Trophoblast cell (in vitro differentiated cells and primary cell): ENCODE measurements around the gene GPR142.
A peak's percentile ranks its signal among the peaks of the same experiment; 100 is the strongest.

ENCODE experiments used
- DNase-seq, 2 donors: peaks; one replicate each; pipeline ENCODE4 v3.0.0-alpha.2; 2016
- H2AFZ ChIP-seq: 2 replicates; pipeline ENCODE4 v1.6.1; 2013; ENCODE audit warnings: low read length, moderate library complexity, mild to moderate bottlenecking; ENCODE audit not compliant: insufficient read depth, poor library complexity
- H2AK5ac ChIP-seq: 2 replicates; pipeline ENCODE4 v1.6.1; 2013; ENCODE audit warnings: mild to moderate bottlenecking, low read length
- H2BK120ac ChIP-seq: 2 replicates; pipeline ENCODE4 v1.6.1; 2013; ENCODE audit warnings: low read length, mild to moderate bottlenecking, moderate library complexity; ENCODE audit not compliant: insufficient read depth, poor library complexity
- H2BK12ac ChIP-seq: 2 replicates; pipeline ENCODE4 v1.6.1; 2013; ENCODE audit warnings: mild to moderate bottlenecking, low read length, moderate library complexity
- H2BK5ac ChIP-seq: 2 replicates; pipeline ENCODE4 v1.6.1; 2013; ENCODE audit warnings: low read length, low read depth, moderate library complexity, mild to moderate bottlenecking; ENCODE audit not compliant: poor library complexity
- H3K14ac ChIP-seq: 2 replicates; pipeline ENCODE4 v1.6.1; 2013; ENCODE audit warnings: mild to moderate bottlenecking, low read length
- H3K18ac ChIP-seq: 2 replicates; pipeline ENCODE4 v1.6.1; 2013; ENCODE audit warnings: mild to moderate bottlenecking, low read length
- H3K23ac ChIP-seq: 2 replicates; pipeline ENCODE4 v1.6.1; 2013; ENCODE audit warnings: low read length
- H3K27ac ChIP-seq: 2 replicates; pipeline ENCODE4 v1.5.1; 2013; ENCODE audit warnings: low read depth, mild to moderate bottlenecking, inconsistent platforms, low read length, moderate library complexity
- H3K27me3 ChIP-seq: 2 replicates; pipeline ENCODE4 v1.6.1; 2013; ENCODE audit warnings: inconsistent platforms, mild to moderate bottlenecking, low read length, moderate library complexity; ENCODE audit not compliant: insufficient read depth
- H3K36me3 ChIP-seq, 2 experiments: 1 replicate in 1 of 2; 2 replicates in 1 of 2; pipeline ENCODE4 v1.6.1; 2013; ENCODE audit warnings: low read length in 2 of 2, mild to moderate bottlenecking in 2 of 2, moderate library complexity in 1 of 2; ENCODE audit not compliant: insufficient read depth in 2 of 2, control insufficient read depth in 1 of 2
- H3K4ac ChIP-seq: 2 replicates; pipeline ENCODE4 v1.6.1; 2013; ENCODE audit warnings: low read depth, mild to moderate bottlenecking, low read length, moderate library complexity
- H3K4me1 ChIP-seq, 2 experiments: 1 replicate in 1 of 2; 2 replicates in 1 of 2; pipeline ENCODE4 v1.6.1; 2013; ENCODE audit warnings: low read length in 2 of 2, mild to moderate bottlenecking in 2 of 2, moderate library complexity in 1 of 2; ENCODE audit not compliant: insufficient read depth in 2 of 2, control insufficient read depth in 1 of 2
- H3K4me2 ChIP-seq: 2 replicates; pipeline ENCODE4 v1.6.1; 2013; ENCODE audit warnings: inconsistent platforms, mild to moderate bottlenecking, low read length, moderate library complexity
- H3K4me3 ChIP-seq: 2 replicates; pipeline ENCODE4 v1.5.1; 2013; ENCODE audit warnings: mild to moderate bottlenecking, low read depth, low read length, inconsistent platforms
- H3K79me1 ChIP-seq: one replicate; pipeline ENCODE4 v1.6.1; 2013; ENCODE audit warnings: low read length
- H3K79me2 ChIP-seq: 2 replicates; pipeline ENCODE4 v1.6.1; 2013; ENCODE audit warnings: low read length, mild to moderate bottlenecking; ENCODE audit not compliant: control insufficient read depth, insufficient read depth, poor library complexity
- H3K9ac ChIP-seq: 2 replicates; pipeline ENCODE4 v1.6.1; 2013; ENCODE audit warnings: mild to moderate bottlenecking, low read length
- H3K9me3 ChIP-seq: 2 replicates; pipeline ENCODE4 v1.6.1; 2013; ENCODE audit warnings: low read depth, mild to moderate bottlenecking, control low read depth, inconsistent platforms, low read length; ENCODE audit not compliant: insufficient read depth
- H4K12ac ChIP-seq: 2 replicates; pipeline ENCODE4 v1.6.1; 2013; ENCODE audit warnings: low read depth, mild to moderate bottlenecking, low read length, moderate library complexity
- H4K8ac ChIP-seq: 2 replicates; pipeline ENCODE4 v1.6.1; 2013; ENCODE audit warnings: low read depth, mild to moderate bottlenecking, low read length, moderate library complexity
- H4K91ac ChIP-seq: one replicate; pipeline ENCODE4 v1.6.1; 2013; ENCODE audit warnings: low read depth, mild to moderate bottlenecking, low read length, moderate library complexity
- WGBS: extraction: QIAGEN DNeasy Blood & Tissue Kit; methylation state at CpG from one replicate; pipeline ENCODE4 v1.1.7; 2013; ENCODE audit warnings: missing lambda C conversion rate; ENCODE audit not compliant: insufficient read length, insufficient coverage; ENCODE audit errors: extremely low coverage; 5-methylcytosine and 5-hydroxymethylcytosine counted together

GPR142 gene

DNA sequence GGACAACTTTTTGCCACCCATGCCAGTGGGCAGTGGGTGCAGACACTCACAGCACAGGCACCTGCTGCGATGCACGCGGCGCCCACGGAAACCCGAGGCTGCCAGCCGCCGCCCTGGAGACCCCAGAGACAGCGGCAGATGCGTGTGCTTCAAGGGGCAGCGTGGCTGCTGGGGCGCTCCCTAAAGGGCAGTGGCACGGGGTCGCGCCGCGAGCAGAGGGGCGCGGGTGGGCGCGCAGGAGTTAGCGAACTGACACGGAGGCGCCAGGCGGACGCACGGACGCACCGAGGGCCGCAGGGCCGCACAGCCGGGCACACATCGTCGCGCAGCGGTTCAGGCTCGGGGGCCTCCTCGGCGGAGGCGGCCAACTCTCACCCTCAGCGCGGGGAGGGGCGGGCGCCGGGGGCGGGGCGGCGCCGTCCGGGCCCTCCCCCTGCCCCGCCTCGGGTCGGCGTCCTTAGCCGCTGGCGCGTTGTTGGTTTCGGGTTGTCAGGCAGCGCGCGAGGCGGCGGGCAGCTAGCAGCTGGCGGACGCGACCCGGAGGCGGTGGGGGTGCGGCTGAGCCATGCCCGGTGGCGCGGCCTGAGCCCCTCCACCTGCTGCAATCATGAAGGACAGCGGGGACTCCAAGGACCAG, 41.4 kb upstream of the GPR142 start, which contains the start of gene KIF19:
KIF19 (plus strand) TSS at position 484 of the 637 bp plus-strand sequence; CDS start at position 608, 124 bp downstream.
- peak in 1 of 2 donors; percentile 2 for DNase-seq
- H3K18ac ChIP-seq, result no peak within 1 kb of the TSS
- no CpG with 5 or more reads among the region's 73 CpGs for WGBS
- peak within 1 kb of the TSS; percentile 56 for H3K4me2 ChIP-seq
- no peak within 1 kb of the TSS for H2AFZ ChIP-seq
- no peaks in the 10 kb centered on the region for H3K36me3 ChIP-seq
- H2BK120ac ChIP-seq, result no peak within 1 kb of the TSS
- H3K79me2 ChIP-seq, result no peaks in the 10 kb centered on the region
- no peak within 1 kb of the TSS for H3K27ac ChIP-seq
- peak within 1 kb of the TSS; percentile 39 for H3K4me3 ChIP-seq
- H2AK5ac ChIP-seq, result no peak within 1 kb of the TSS
- no peak within 1 kb of the TSS for H2BK5ac ChIP-seq
- H3K23ac ChIP-seq, result no peak within 1 kb of the TSS
- H3K9me3 ChIP-seq, result peaks cover 7% of the 10 kb centered on the region
- H2BK12ac ChIP-seq, result no peak within 1 kb of the TSS
- no peak within 1 kb of the TSS for H4K12ac ChIP-seq
- no peak within 1 kb of the TSS for H4K8ac ChIP-seq
- H3K79me1 ChIP-seq, result no peaks in the 10 kb centered on the region
- peaks cover 5 to 6% of the 10 kb centered on the region in 2 experiments for H3K4me1 ChIP-seq
- H3K9ac ChIP-seq, result no peak within 1 kb of the TSS
- H4K91ac ChIP-seq, result no peak within 1 kb of the TSS
- H3K4ac ChIP-seq, result no peak within 1 kb of the TSS
- H3K27me3 ChIP-seq, result peaks cover 23% of the 10 kb centered on the region
- H3K14ac ChIP-seq, result no peak within 1 kb of the TSS

DNA sequence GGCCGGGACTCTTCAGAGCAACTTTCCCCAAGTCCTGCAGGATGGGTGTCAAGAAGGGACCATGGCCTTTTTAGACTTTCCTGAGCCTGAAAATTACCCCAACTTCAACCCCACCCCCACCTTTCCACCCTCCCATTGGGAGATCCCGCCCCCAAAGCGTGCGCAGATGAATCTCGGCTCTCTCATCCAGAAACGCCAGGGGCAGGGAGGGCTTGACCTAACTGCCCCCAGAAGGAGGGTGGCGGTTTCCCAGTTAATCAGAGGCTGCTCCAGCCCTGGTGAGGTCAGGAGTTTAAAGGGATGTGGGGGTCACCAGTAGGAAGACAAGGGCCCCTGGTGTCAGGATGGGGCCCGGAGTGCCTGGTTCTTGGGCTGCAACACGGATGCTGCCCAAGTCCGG, 40.8 kb upstream of the GPR142 start:
- Histone ChIP-seq H4K12ac (no peak overlapping the region), H3K23ac (no peak overlapping the region), H3K4me1 (peaks cover 5 to 6% of the 10 kb centered on the region in 2 experiments), H3K36me3 (no peaks in the 10 kb centered on the region), H2BK5ac (no peak overlapping the region), H3K18ac (no peak overlapping the region), H3K9me3 (peaks cover 7% of the 10 kb centered on the region), H3K4me3 (no peak overlapping the region), H3K9ac (no peak overlapping the region), H2BK120ac (no peak overlapping the region), H2AFZ (no peak overlapping the region), H3K27ac (no peak overlapping the region), H3K79me2 (no peaks in the 10 kb centered on the region), H2AK5ac (no peak overlapping the region), H4K91ac (no peak overlapping the region), H2BK12ac (no peak overlapping the region), H3K4me2 (peak overlapping the region; percentile 56), H4K8ac (no peak overlapping the region), H3K4ac (no peak overlapping the region), H3K14ac (no peak overlapping the region), H3K79me1 (no peaks in the 10 kb centered on the region), H3K27me3 (peaks cover 23% of the 10 kb centered on the region)
- no CpG with 5 or more reads among the region's 10 CpGs for whole genome bisulfite sequencing
- no peak for DNase-seq

- H3K4ac ChIP-seq, result no peak overlapping the region
- DNase-seq, result no peak
- H2AFZ ChIP-seq, result no peak overlapping the region
- H3K9me3 ChIP-seq, result peaks cover 3% of the 10 kb centered on the region
- no peaks in the 10 kb centered on the region for H3K36me3 ChIP-seq
- H2BK5ac ChIP-seq, result no peak overlapping the region
- H3K79me1 ChIP-seq, result no peaks in the 10 kb centered on the region
- H2AK5ac ChIP-seq, result no peak overlapping the region
- H2BK12ac ChIP-seq, result no peak overlapping the region
- no peak overlapping the region for H2BK120ac ChIP-seq
- no peak overlapping the region for H3K4me3 ChIP-seq
- H3K27ac ChIP-seq, result no peak overlapping the region
- H3K14ac ChIP-seq, result no peak overlapping the region
- peaks cover 23% of the 10 kb centered on the region for H3K27me3 ChIP-seq
- no peak overlapping the region for H4K8ac ChIP-seq
- H4K91ac ChIP-seq, result no peak overlapping the region
- peaks cover 5 to 6% of the 10 kb centered on the region in 2 experiments for H3K4me1 ChIP-seq
- no CpG with 5 or more reads among the region's 3 CpGs for WGBS
- no peak overlapping the region for H3K4me2 ChIP-seq
- H3K9ac ChIP-seq, result no peak overlapping the region
- no peak overlapping the region for H3K23ac ChIP-seq
- no peaks in the 10 kb centered on the region for H3K79me2 ChIP-seq
- no peak overlapping the region for H3K18ac ChIP-seq
- H4K12ac ChIP-seq, result no peak overlapping the region
Observed at GRCh38 chr17:74328487-74328886, 38.8 kb upstream of the GPR142 start.

DNA sequence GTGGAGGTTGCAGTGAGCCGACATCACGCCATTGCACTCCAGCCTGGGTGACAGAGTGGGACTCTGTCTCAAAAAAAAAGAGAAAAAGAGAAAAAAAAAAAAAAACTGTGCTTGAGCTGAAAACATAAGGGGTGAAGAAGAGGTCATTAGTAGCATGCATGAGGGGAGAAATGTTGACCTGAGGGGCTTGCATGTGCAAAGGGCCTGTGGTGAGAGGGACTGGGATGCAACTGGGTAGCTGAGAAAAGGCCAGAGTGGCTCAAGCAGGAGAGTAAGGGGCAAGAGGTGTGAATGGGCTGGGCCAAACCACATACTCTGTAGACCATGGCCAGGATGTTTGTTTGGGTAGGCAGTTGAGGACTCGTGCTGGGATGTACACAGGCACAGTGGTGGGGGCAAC, 37.9 kb upstream of the GPR142 start:
- no peak overlapping the region for H3K9ac ChIP-seq
- WGBS, result no CpG with 5 or more reads among the region's 3 CpGs
- no peaks in the 10 kb centered on the region for H3K36me3 ChIP-seq
- H4K91ac ChIP-seq, result no peak overlapping the region
- H3K4me3 ChIP-seq, result no peak overlapping the region
- H3K14ac ChIP-seq, result no peak overlapping the region
- H3K18ac ChIP-seq, result no peak overlapping the region
- peaks cover 3% of the 10 kb centered on the region for H3K9me3 ChIP-seq
- H3K4me2 ChIP-seq, result no peak overlapping the region
- DNase-seq, result no peak
- no peak overlapping the region for H2BK120ac ChIP-seq
- no peaks in the 10 kb centered on the region for H3K79me1 ChIP-seq
- H3K23ac ChIP-seq, result no peak overlapping the region
- no peak overlapping the region for H2AK5ac ChIP-seq
- peaks cover 23% of the 10 kb centered on the region for H3K27me3 ChIP-seq
- no peak overlapping the region for H2BK5ac ChIP-seq
- no peak overlapping the region for H2BK12ac ChIP-seq
- no peak overlapping the region for H2AFZ ChIP-seq
- H3K27ac ChIP-seq, result no peak overlapping the region
- H4K12ac ChIP-seq, result no peak overlapping the region
- no peak overlapping the region for H3K4ac ChIP-seq
- no peaks in the 10 kb centered on the region for H3K79me2 ChIP-seq
- peaks cover 5 to 6% of the 10 kb centered on the region in 2 experiments for H3K4me1 ChIP-seq
- no peak overlapping the region for H4K8ac ChIP-seq
